AG10803 (cell line): ENCODE data around the gene PAQR3.

Experiments
- DNase-seq: peaks from one replicate; pipeline ENCODE4 v3.0.0; 2010; ENCODE audit warnings: low read depth
- H3K4me3 ChIP-seq: 2 replicates; pipeline ENCODE4 v1.5.1; 2011; ENCODE audit warnings: mild to moderate bottlenecking, low read length, control low read depth
- TF ChIP-seq, protein P1 (sequence below): conservative IDR thresholded peaks from 2 replicates; pipeline ENCODE4 v1.5.1; 2011; ENCODE audit warnings: mild to moderate bottlenecking, low read length, control low read depth, inconsistent platforms

PAQR3 gene

DNA sequence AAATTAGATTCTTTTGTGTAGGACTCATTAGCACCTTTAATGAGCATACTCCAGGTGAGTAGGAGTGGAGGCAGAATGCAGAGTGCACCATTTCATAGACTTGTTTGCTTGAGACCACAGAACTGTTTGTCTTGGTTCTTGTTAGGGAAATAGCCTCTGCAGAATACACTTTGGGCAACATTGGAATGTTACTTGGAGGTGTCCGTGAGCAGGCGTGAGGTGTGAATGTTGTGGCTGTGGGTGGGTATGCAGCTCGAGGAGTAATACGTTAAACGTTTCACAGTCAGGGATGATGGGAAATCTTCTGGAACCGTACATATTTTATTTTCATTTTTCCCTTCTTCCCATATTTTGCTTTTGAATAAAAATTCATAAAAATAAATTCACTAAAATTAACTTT, 31.6 kb downstream of the PAQR3 start:
- TF ChIP-seq, protein P1, sequence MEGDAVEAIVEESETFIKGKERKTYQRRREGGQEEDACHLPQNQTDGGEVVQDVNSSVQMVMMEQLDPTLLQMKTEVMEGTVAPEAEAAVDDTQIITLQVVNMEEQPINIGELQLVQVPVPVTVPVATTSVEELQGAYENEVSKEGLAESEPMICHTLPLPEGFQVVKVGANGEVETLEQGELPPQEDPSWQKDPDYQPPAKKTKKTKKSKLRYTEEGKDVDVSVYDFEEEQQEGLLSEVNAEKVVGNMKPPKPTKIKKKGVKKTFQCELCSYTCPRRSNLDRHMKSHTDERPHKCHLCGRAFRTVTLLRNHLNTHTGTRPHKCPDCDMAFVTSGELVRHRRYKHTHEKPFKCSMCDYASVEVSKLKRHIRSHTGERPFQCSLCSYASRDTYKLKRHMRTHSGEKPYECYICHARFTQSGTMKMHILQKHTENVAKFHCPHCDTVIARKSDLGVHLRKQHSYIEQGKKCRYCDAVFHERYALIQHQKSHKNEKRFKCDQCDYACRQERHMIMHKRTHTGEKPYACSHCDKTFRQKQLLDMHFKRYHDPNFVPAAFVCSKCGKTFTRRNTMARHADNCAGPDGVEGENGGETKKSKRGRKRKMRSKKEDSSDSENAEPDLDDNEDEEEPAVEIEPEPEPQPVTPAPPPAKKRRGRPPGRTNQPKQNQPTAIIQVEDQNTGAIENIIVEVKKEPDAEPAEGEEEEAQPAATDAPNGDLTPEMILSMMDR, result no peak
- DNase-seq, result no peak
- H3K4me3 ChIP-seq, result no peak overlapping the region

GRCh38 chr4:78904143-78904542, 35.1 kb downstream of the PAQR3 start:
- H3K4me3 ChIP-seq, result no peak overlapping the region
- TF ChIP-seq, protein P1, result no peak
- no peak for DNase-seq

- H3K4me3 ChIP-seq, result no peak overlapping the region
- DNase-seq, result no peak
- TF ChIP-seq, protein P1, result no peak
Measured at GRCh38 chr4:78902298-78902697, 36.9 kb downstream of the PAQR3 start.

GRCh38 chr4:78901882-78902281, 37.4 kb downstream of the PAQR3 start:
- TF ChIP-seq, protein P1, result no peak
- no peak for DNase-seq
- no peak overlapping the region for H3K4me3 ChIP-seq

DNA sequence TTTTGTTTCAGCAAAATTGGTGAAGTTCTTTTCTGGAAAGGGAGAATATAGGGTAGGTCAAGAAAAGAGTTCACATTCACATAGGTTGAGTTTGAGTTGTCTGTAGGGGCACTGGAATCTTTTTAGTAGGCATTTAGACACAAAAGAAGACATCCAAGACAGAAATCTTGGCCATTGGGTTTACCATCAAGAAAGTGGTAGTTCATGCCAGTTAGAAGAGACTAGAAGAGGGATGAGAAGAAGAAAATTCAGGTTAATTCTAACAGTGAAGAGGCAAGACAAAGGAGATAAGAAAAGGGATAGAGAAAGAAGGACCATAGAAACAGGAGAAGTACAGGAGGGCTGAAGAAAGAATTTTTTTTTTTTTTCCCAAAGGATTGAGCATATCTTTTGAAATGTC, 39.9 kb downstream of the PAQR3 start:
- TF ChIP-seq, protein P1, result no peak
- no peak overlapping the region for H3K4me3 ChIP-seq
- DNase-seq, result no peak

DNA sequence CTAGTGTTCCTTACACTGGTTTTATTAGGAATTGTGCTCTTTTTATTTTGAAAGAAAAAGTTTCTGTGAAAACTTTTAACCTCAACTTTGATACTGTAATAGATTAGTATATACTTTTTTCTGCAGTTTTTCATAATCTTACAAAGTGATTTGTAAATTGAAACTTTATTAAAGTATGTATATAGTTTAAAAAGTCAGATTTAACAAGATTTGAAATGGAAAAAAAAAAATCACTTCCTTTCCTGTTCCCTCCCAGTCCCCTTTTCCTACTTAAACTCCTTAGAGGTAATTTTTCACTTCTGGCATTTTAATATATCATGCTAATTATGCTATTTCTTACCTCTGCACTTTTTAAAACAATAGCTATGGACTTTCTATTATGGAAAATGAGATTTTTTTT, 49.3 kb downstream of the PAQR3 start:
- DNase-seq, result no peak
- TF ChIP-seq, protein P1, result no peak
- no peak overlapping the region for H3K4me3 ChIP-seq

- H3K4me3 ChIP-seq, result no peak overlapping the region
- DNase-seq, result peak; percentile 76
- TF ChIP-seq, protein P1, result no peak
Measured at GRCh38 chr4:78885598-78885997, 53.6 kb downstream of the PAQR3 start.
